Mucosa of descending colon (tissue), 3 donors: ENCODE measurements around the gene ATP1B1. TPM values are rescaled to one million over a fixed set of nuclear protein-coding genes. Genes with fewer than 3 reads are reported as not detected.

Experiments used
- ATAC-seq: fragments of 200-7000 bp; cut with Tn5 transposase; one replicate; pipeline ENCODE4 v1.9.1; 2020; ENCODE audit warnings: mild to moderate bottlenecking, moderate library complexity
- DNase-seq, 3 donors: peaks; one replicate each; pipeline ENCODE4 v3.0.0-alpha.2; 2020
- H3K36me3 ChIP-seq: fragments of 200-600 bp; one replicate; pipeline ENCODE4 v1.8.0; 2021; ENCODE audit warnings: low read depth, mild to moderate bottlenecking
- H3K4me1 ChIP-seq: fragments of 200-600 bp; one replicate; pipeline ENCODE4 v1.8.0; 2021; ENCODE audit warnings: low read depth, mild to moderate bottlenecking
- H3K4me3 ChIP-seq: fragments of 200-600 bp; one replicate; pipeline ENCODE4 v1.8.0; 2021; ENCODE audit warnings: mild to moderate bottlenecking
- H3K9me3 ChIP-seq: fragments of 200-600 bp; one replicate; pipeline ENCODE4 v1.8.0; 2021; ENCODE audit warnings: mild to moderate bottlenecking
- intact Hi-C, 2 donors: fragments of 100-400 bp; cut with DNase I in 1 of 2; cut with micrococcal nuclease in 1 of 2; formaldehyde crosslinking; loops; one replicate each; pipeline versions ENCODE4 v1.11.0 to v1.11.1; 2022; cut with DNase I, micrococcal nuclease
- total RNA-seq, 3 donors: library from RNA; stranded (reverse); fragmentation: NEBNext Ultra II Directional in 2 of 3; extraction: Animal tissue kit (Norgen Biotek cat#: 25700) in 2 of 3; gene quantifications; one replicate each; pipeline versions ENCODE4 v1.2.1 to v1.2.4, GENCODE V29; 2021 to 2023
- TF ChIP-seq, protein P1 (sequence below): fragments of 200-600 bp; IDR thresholded peaks from one replicate; pipeline ENCODE4 v1.8.0; 2022; ENCODE audit warnings: antibody characterized with exemption, mild to moderate bottlenecking
- donor health status: DM: no; HTN: no; CAD: no; lungs with moderate emphysema.
- donor health status: DM: no; HTN: no; CAD: no.
- donor health status: DM: no; HTN: yes; CAD: no.

Gene ATP1B1
- total RNA-seq, 3 donors from 2014 or later = 342 to 860 (median 744) TPM

GRCh38 chr1:169150641-169151337, 44.3 kb downstream of the ATP1B1 start:
- no peak overlapping the region for H3K4me3 ChIP-seq
- no peaks in the 10 kb centered on the region for H3K9me3 ChIP-seq
- ATAC-seq (peak; percentile 83), DNase-seq (no peak)
- intact Hi-C loops = no loop called here
- H3K4me1 ChIP-seq = peaks cover 4% of the 10 kb centered on the region
- TF ChIP-seq, protein P1, sequence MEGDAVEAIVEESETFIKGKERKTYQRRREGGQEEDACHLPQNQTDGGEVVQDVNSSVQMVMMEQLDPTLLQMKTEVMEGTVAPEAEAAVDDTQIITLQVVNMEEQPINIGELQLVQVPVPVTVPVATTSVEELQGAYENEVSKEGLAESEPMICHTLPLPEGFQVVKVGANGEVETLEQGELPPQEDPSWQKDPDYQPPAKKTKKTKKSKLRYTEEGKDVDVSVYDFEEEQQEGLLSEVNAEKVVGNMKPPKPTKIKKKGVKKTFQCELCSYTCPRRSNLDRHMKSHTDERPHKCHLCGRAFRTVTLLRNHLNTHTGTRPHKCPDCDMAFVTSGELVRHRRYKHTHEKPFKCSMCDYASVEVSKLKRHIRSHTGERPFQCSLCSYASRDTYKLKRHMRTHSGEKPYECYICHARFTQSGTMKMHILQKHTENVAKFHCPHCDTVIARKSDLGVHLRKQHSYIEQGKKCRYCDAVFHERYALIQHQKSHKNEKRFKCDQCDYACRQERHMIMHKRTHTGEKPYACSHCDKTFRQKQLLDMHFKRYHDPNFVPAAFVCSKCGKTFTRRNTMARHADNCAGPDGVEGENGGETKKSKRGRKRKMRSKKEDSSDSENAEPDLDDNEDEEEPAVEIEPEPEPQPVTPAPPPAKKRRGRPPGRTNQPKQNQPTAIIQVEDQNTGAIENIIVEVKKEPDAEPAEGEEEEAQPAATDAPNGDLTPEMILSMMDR = no peak
- H3K36me3 ChIP-seq = no peaks in the 10 kb centered on the region

DNA sequence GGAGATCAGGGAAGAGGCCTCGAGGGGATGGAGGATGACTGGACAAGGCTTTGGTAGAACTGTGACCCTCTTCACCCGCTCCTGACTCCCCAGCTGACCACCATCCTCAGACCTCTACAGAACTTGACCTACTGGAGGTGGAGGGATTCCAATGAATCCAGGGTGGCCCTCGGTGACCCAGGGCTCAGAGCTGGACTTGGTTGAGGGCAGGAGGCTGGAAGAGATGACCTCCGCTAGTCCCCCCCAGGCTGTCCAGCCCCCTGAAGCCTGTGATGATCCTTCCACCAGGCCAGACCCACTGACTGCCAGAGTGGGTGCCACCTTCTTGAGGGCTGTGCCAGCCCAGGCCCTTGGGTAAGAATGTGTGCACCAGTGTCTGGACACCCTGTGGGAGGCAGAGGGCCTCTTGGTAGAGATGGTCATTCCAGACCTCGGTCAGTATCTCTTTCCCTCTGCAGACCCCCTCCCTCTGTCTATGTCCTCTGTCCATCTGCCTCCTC, 44.9 kb downstream of the ATP1B1 start:
- TF ChIP-seq, protein P1 = no peak
- no peaks in the 10 kb centered on the region for H3K36me3 ChIP-seq
- intact Hi-C loops = no loop called here
- no peak for DNase-seq
- no peak overlapping the region for H3K4me3 ChIP-seq
- no peaks in the 10 kb centered on the region for H3K9me3 ChIP-seq
- H3K4me1 ChIP-seq = peaks cover 7% of the 10 kb centered on the region
- no peak for ATAC-seq

- DNase-seq = no peak
- TF ChIP-seq, protein P1 = no peak
- intact Hi-C loops = no loop called here
- no peak for ATAC-seq
- Histone ChIP-seq H3K9me3 (no peaks in the 10 kb centered on the region), H3K36me3 (no peaks in the 10 kb centered on the region), H3K4me1 (peaks cover 10% of the 10 kb centered on the region), H3K4me3 (no peak overlapping the region)
Observed at GRCh38 chr1:169155675-169156074, 49.2 kb downstream of the ATP1B1 start.

- ATAC-seq (peak; percentile 95), DNase-seq (no peak)
- Histone ChIP-seq H3K4me3 (no peak overlapping the region), H3K4me1 (peaks cover 10% of the 10 kb centered on the region), H3K36me3 (no peaks in the 10 kb centered on the region), H3K9me3 (no peaks in the 10 kb centered on the region)
- TF ChIP-seq, protein P1 = no peak
- intact Hi-C loops = no loop called here
Observed at GRCh38 chr1:169156580-169156979, 50.1 kb downstream of the ATP1B1 start.

- intact Hi-C loops = no loop called here
- TF ChIP-seq, protein P1 = no peak
- H3K4me1 ChIP-seq = peaks cover 10% of the 10 kb centered on the region
- H3K36me3 ChIP-seq = no peaks in the 10 kb centered on the region
- ATAC-seq (no peak), DNase-seq (no peak)
- no peak overlapping the region for H3K4me3 ChIP-seq
- no peaks in the 10 kb centered on the region for H3K9me3 ChIP-seq
Observed at GRCh38 chr1:169160845-169161495, 54.5 kb downstream of the ATP1B1 start.
